Suprapubic skin (tissue), 4 donors: Measurements from ENCODE around the gene RGS17.

Experiments used
- EP300 ChIP-seq: sonication (generic); formaldehyde crosslinking; IDR thresholded peaks from one replicate; pipeline ENCODE4 v1.6.1; 2017; ENCODE audit warnings: antibody characterized with exemption
- POLR2AphosphoS5 ChIP-seq, 3 donors: sonication (generic); formaldehyde crosslinking; IDR thresholded peaks; one replicate each; pipeline ENCODE4 v1.6.1; 2017; ENCODE audit warnings: antibody characterized with exemption in 3 of 3
- TF ChIP-seq, protein P1 (sequence below), 2 donors: fragments of 200-600 bp in 1 of 2; fragments of 450-650 bp in 1 of 2; sonication (generic) in 1 of 2; IDR thresholded peaks; one replicate each; pipeline ENCODE4 v1.5.1; 2016 to 2019; ENCODE audit warnings: antibody characterized with exemption in 2 of 2, mild to moderate bottlenecking in 1 of 2, moderate library complexity in 1 of 2

- TF ChIP-seq, protein P1, sequence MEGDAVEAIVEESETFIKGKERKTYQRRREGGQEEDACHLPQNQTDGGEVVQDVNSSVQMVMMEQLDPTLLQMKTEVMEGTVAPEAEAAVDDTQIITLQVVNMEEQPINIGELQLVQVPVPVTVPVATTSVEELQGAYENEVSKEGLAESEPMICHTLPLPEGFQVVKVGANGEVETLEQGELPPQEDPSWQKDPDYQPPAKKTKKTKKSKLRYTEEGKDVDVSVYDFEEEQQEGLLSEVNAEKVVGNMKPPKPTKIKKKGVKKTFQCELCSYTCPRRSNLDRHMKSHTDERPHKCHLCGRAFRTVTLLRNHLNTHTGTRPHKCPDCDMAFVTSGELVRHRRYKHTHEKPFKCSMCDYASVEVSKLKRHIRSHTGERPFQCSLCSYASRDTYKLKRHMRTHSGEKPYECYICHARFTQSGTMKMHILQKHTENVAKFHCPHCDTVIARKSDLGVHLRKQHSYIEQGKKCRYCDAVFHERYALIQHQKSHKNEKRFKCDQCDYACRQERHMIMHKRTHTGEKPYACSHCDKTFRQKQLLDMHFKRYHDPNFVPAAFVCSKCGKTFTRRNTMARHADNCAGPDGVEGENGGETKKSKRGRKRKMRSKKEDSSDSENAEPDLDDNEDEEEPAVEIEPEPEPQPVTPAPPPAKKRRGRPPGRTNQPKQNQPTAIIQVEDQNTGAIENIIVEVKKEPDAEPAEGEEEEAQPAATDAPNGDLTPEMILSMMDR (IDR thresholded peaks at IDR 0.05), result no peak
- TF ChIP-seq POLR2AphosphoS5 (IDR thresholded peaks at IDR 0.05) (no peak), EP300 (no peak)
Observed at GRCh38 chr6:153013438-153013837, 117.6 kb downstream of the RGS17 start.
